ENCODE results near the gene FOLR2. TPM values are rescaled to one million over a fixed set of nuclear protein-coding genes. Genes with fewer than 3 reads are reported as not detected.

Gene FOLR2
- total RNA-seq, 4 donors from 2014 or later = 6.6 to 12.5 (median 7.7) TPM

DNA sequence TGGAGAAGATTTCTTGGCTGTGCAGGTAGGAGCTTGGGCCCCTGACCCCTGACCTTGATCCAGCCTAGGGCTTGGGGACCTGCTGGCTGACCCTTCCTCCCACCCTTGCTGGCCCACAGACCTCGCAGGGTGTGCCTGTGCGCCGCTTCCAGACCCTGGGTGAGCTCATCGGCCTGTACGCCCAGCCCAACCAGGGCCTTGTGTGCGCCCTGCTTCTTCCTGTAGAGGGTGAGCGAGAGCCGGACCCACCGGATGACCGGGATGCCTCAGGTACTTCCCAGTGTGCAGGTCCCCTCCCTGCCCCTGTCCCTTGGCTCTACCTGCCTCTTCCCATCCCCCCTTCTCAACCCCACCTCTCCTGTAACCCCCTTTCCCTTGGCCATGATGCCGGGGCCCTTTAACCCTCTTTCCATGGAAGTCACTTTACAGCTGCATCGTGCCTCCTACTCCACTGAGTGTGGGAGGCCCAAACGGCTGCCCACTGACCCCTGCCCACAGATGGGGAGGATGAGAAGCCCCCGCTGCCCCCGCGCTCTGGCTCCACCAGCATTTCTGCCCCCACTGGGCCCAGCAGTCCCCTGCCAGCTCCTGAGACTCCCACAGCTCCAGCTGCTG lies 11.7 kb downstream of the FOLR2 start:
- 82 to 84% methylated on average over 12 to 16 of the region's 16 CpGs for WGBS, 2 donors
- peak in 1 of 2 donors; percentile 84 for DNase-seq (ENCODE audit: low spot score in 2 of 2)
- TF ChIP-seq, protein P1, sequence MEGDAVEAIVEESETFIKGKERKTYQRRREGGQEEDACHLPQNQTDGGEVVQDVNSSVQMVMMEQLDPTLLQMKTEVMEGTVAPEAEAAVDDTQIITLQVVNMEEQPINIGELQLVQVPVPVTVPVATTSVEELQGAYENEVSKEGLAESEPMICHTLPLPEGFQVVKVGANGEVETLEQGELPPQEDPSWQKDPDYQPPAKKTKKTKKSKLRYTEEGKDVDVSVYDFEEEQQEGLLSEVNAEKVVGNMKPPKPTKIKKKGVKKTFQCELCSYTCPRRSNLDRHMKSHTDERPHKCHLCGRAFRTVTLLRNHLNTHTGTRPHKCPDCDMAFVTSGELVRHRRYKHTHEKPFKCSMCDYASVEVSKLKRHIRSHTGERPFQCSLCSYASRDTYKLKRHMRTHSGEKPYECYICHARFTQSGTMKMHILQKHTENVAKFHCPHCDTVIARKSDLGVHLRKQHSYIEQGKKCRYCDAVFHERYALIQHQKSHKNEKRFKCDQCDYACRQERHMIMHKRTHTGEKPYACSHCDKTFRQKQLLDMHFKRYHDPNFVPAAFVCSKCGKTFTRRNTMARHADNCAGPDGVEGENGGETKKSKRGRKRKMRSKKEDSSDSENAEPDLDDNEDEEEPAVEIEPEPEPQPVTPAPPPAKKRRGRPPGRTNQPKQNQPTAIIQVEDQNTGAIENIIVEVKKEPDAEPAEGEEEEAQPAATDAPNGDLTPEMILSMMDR (IDR thresholded peaks at IDR 0.05) = no peak
- no peak for TF ChIP-seq POLR2A (IDR thresholded peaks at IDR 0.05)
- H3K4me3 ChIP-seq (ENCODE audit: low read depth, poor library complexity, severe bottlenecking) = no peak overlapping the region
- intact Hi-C loops (cut with DNase I; ENCODE audit: low total_unique reads) = no loop called here

GRCh38 chr11:72228844-72229231 lies 12.2 kb downstream of the FOLR2 start:
- DNase-seq (ENCODE audit: low spot score in 2 of 2) = peak in 1 of 2 donors; percentile 57
- WGBS, 2 donors = 81 to 87% methylated on average over 7 of the region's 7 CpGs
- no peak overlapping the region for H3K4me3 ChIP-seq (ENCODE audit: low read depth, poor library complexity, severe bottlenecking)
- intact Hi-C loops (cut with DNase I; ENCODE audit: low total_unique reads) = no loop called here
- TF ChIP-seq POLR2A (IDR thresholded peaks at IDR 0.05) = no peak
- TF ChIP-seq, protein P1 (IDR thresholded peaks at IDR 0.05) = no peak

DNA sequence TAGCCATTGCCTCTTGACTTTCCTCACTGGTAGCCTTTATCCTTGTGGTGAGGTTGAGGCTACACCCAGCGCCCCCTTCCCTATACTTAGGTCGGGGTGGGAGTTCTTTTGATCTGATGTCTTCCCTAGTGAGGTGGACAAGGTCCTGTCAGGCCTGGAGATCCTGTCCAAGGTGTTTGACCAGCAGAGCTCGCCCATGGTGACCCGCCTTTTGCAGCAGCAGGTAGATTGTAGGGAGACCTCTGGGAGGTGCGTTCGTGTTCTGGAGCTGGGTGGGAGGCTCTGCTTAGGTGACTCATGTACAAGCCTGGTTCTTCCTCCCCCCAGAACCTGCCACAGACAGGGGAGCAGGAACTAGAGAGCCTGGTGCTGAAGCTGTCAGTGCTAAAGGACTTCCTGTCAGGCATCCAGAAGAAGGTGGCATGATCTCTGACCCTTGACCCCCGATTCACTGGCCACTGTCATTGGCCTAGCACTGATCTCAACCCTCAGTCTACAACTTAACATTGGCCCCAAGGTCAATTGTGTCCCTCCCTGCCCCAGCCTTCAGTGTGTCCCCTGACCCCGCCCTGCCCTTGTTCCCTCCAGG lies 12.8 kb downstream of the FOLR2 start:
- intact Hi-C loops (cut with DNase I; ENCODE audit: low total_unique reads) = no loop called here
- H3K4me3 ChIP-seq (ENCODE audit: low read depth, poor library complexity, severe bottlenecking) = no peak overlapping the region
- TF ChIP-seq POLR2A (IDR thresholded peaks at IDR 0.05) = no peak
- TF ChIP-seq, protein P1 (IDR thresholded peaks at IDR 0.05) = no peak
- 96 to 98% methylated on average over 6 to 8 of the region's 8 CpGs for WGBS, 2 donors
- DNase-seq (ENCODE audit: low spot score in 2 of 2) = peak; percentile 9 to 53

DNA sequence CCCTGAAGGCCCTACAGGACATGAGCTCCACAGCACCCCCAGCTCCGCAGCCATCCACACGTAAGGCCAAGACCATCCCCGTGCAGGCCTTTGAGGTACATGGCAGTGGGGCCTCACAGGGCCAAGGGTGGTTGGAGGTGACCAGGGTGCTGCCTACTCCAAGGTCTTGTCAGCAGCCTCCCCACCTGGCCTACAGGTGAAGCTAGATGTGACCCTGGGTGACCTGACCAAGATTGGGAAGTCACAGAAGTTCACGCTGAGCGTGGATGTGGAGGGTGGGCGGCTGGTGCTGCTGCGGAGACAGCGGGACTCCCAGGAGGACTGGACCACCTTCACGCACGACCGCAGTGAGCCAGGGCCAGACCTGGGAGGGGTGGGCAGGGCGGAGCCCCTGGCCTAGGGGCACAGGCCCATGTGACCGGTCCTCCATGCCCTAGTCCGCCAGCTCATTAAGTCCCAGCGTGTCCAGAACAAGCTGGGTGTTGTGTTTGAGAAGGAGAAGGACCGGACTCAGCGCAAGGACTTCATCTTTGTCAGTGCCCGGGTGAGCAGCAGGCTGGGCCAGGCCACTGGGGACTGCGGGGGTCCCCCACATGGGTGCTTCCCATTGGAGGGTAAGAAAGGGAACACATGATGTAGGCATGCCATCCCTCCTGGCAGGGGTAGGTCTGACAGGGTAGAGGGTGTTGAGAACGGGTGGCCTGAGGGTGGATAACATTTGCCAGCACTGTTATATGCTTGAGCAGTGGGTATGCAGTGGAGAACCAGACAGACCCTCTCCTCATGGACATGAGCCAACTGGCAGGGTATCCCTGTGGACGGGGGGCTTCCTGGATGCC lies 13.6 kb downstream of the FOLR2 start:
- no peak overlapping the region for H3K4me3 ChIP-seq (ENCODE audit: low read depth, poor library complexity, severe bottlenecking)
- DNase-seq (ENCODE audit: low spot score in 2 of 2) = peak in 1 of 2 donors; percentile 78
- intact Hi-C loops (cut with DNase I; ENCODE audit: low total_unique reads) = no loop called here
- TF ChIP-seq, protein P1 (IDR thresholded peaks at IDR 0.05) = no peak
- no peak for TF ChIP-seq POLR2A (IDR thresholded peaks at IDR 0.05)
- WGBS, 2 donors = 89 to 91% methylated on average over 19 to 21 of the region's 21 CpGs

DNA sequence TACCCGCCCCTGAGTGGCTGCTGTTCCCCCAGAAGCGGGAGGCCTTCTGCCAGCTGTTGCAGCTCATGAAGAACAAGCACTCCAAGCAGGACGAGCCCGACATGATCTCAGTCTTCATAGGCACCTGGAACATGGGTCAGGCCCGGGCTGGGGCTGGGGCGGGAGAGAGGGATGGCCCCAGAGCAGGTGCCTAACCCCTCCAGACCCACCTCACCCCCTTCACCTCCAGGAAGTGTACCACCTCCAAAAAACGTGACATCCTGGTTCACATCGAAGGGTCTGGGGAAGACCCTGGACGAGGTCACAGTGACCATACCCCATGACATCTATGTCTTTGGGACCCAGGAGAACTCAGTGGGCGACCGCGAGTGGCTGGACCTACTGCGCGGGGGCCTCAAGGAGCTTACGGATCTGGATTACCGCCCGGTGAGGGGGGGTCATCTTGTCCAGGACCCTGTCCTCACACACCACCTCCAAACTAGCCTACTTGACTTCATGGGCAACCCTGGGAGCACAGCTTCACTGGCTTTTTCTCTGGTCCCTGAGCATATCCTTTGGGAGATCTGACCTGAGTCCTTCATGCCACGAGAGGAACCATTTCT lies 14.3 kb downstream of the FOLR2 start:
- intact Hi-C loops (cut with DNase I; ENCODE audit: low total_unique reads) = no loop called here

More for the DNA sequence above, 14.3 kb downstream of the FOLR2 start:
- TF ChIP-seq, protein P1 (IDR thresholded peaks at IDR 0.05) = no peak
- no peak for TF ChIP-seq POLR2A (IDR thresholded peaks at IDR 0.05)
- 91 to 92% methylated on average over 14 to 18 of the region's 18 CpGs for WGBS, 2 donors
- DNase-seq (ENCODE audit: low spot score in 2 of 2) = peak in 1 of 2 donors; percentile 72
- H3K4me3 ChIP-seq (ENCODE audit: low read depth, poor library complexity, severe bottlenecking) = no peak overlapping the region

Measured in lower leg skin (tissue), 4 donors.